HepG2 (cell line): ENCODE data around the gene U2AF1L4. TPM values are rescaled to one million over a fixed set of nuclear protein-coding genes. Genes with fewer than 3 reads are reported as not detected.

Source experiments
- CHD4 ChIP-seq: fragments of 200-600 bp; sonication (generic); IDR thresholded peaks from 2 replicates; pipeline ENCODE4 v1.7.0; 2017; ENCODE audit warnings: mild to moderate bottlenecking, low read length, borderline replicate concordance
- CSRNP2 ChIP-seq: sonication (generic); formaldehyde crosslinking; conservative IDR thresholded peaks from 2 replicates; pipeline ENCODE4 v1.8.0; 2022; ENCODE audit warnings: low read depth, missing genetic modification reagents
- GPN1 ChIP-seq: sonication (generic); formaldehyde crosslinking; IDR thresholded peaks from 2 replicates; pipeline ENCODE4 v1.5.1; 2020; ENCODE audit warnings: missing genetic modification reagents, borderline replicate concordance
- KLF6 ChIP-seq: IDR thresholded peaks from 2 replicates; pipeline ENCODE4 v1.8.0; 2016; ENCODE audit warnings: missing biosample characterization, missing genetic modification reagents
- MAF1 ChIP-seq: sonication (generic); formaldehyde crosslinking; IDR thresholded peaks from 2 replicates; pipeline ENCODE4 v1.5.0; 2020; ENCODE audit warnings: missing genetic modification reagents, borderline replicate concordance
- MIER3 ChIP-seq: IDR thresholded peaks from 2 replicates; pipeline ENCODE4 v1.6.1; 2016; ENCODE audit warnings: missing compliant biosample characterization, borderline replicate concordance
- MXD4 ChIP-seq: IDR thresholded peaks from 2 replicates; pipeline ENCODE4 v1.6.1; 2016; ENCODE audit warnings: mild to moderate bottlenecking, missing biosample characterization, missing genetic modification reagents
- NONO ChIP-seq, 2 experiments: fragments of 450-650 bp in 1 of 2; sonication (generic) in 1 of 2; formaldehyde crosslinking in 1 of 2; IDR thresholded peaks in 1 of 2; conservative IDR thresholded peaks in 1 of 2; 2 replicates each; pipeline versions ENCODE4 v1.6.1 to v1.8.0; 2017 to 2022; ENCODE audit warnings: mild to moderate bottlenecking in 1 of 2, missing genetic modification reagents in 1 of 2, moderate library complexity in 1 of 2
- NR2F6 ChIP-seq, 2 experiments: IDR thresholded peaks; 2 replicates each; pipeline ENCODE4 v1.6.1; 2016; ENCODE audit warnings: antibody characterized with exemption in 1 of 2, mild to moderate bottlenecking in 1 of 2
- RARG ChIP-seq: sonication (generic); formaldehyde crosslinking; IDR thresholded peaks from 2 replicates; pipeline ENCODE4 v1.4.0; 2020; ENCODE audit warnings: low read depth, mild to moderate bottlenecking, missing genetic modification reagents
- SMYD3 ChIP-seq: sonication (generic); formaldehyde crosslinking; IDR thresholded peaks from 2 replicates; pipeline ENCODE4 v1.8.1; 2023; ENCODE audit warnings: mild to moderate bottlenecking, missing genetic modification reagents
- SPEN ChIP-seq: sonication (generic); formaldehyde crosslinking; IDR thresholded peaks from 2 replicates; pipeline ENCODE4 v1.5.1; 2020; ENCODE audit warnings: low read depth, mild to moderate bottlenecking, missing genetic modification reagents
- SRY ChIP-seq: sonication (generic); formaldehyde crosslinking; IDR thresholded peaks from 2 replicates; pipeline ENCODE4 v1.8.0; 2022; ENCODE audit warnings: mild to moderate bottlenecking, missing genetic modification reagents
- TEAD2 ChIP-seq: sonication (generic); formaldehyde crosslinking; IDR thresholded peaks from 2 replicates; pipeline ENCODE4 v1.9.0; 2021; ENCODE audit warnings: missing genetic modification reagents
- TRIM24 ChIP-seq: sonication (generic); formaldehyde crosslinking; IDR thresholded peaks from 2 replicates; pipeline ENCODE4 v1.8.0; 2022; ENCODE audit warnings: mild to moderate bottlenecking, missing genetic modification reagents
- ZNF18 ChIP-seq: sonication (generic); formaldehyde crosslinking; IDR thresholded peaks from 2 replicates; pipeline ENCODE4 v1.8.0; 2022; ENCODE audit warnings: mild to moderate bottlenecking, missing genetic modification reagents; ENCODE audit not compliant: insufficient replicate concordance
- ZNF180 ChIP-seq: sonication (generic); formaldehyde crosslinking; IDR thresholded peaks from 2 replicates; pipeline ENCODE4 v1.4.0; 2020; ENCODE audit warnings: low read depth, missing genetic modification reagents, borderline replicate concordance
- ZNF24 ChIP-seq: fragments of 450-650 bp; IDR thresholded peaks from 2 replicates; pipeline ENCODE4 v1.6.1; 2017; ENCODE audit warnings: antibody characterized with exemption, mild to moderate bottlenecking
- ZNF367 ChIP-seq: sonication (generic); formaldehyde crosslinking; IDR thresholded peaks from 2 replicates; pipeline ENCODE4 v1.4.0; 2020; ENCODE audit warnings: missing genetic modification reagents, borderline replicate concordance
- ZNF841 ChIP-seq: sonication (generic); formaldehyde crosslinking; IDR thresholded peaks from 2 replicates; pipeline ENCODE4 v1.8.1; 2023; ENCODE audit warnings: missing genetic modification reagents, borderline replicate concordance
- polyA plus RNA-seq, 8 experiments: library from polyadenylated mRNA; depleted of rRNA in 3 of 8; stranded (reverse) in 7 of 8; unstranded in 1 of 8; fragments of >200 nt; fragmentation: Illumina TruSeq in 4 of 8; extraction: Trizol in 4 of 8; gene quantifications; 2 replicates each; pipeline versions ENCODE4 v1.2.1 to v1.2.3, GENCODE V29; 2011 to 2016; ENCODE audit warnings: low read depth in 4 of 8, missing spikeins in 1 of 8, mixed read lengths in 1 of 8; ENCODE audit not compliant: insufficient read depth in 1 of 8
- total RNA-seq, 5 experiments: library from RNA; depleted of rRNA; stranded (reverse); fragments of >200 nt; fragmentation: Illumina TruSeq; extraction: Trizol; gene quantifications; 2 replicates each; pipeline ENCODE4 v1.2.3, GENCODE V29; 2016; ENCODE audit warnings: low read depth in 1 of 5
- TF ChIP-seq, protein P1 (sequence below): sonication (generic); formaldehyde crosslinking; IDR thresholded peaks from 2 replicates; pipeline ENCODE4 v1.4.0; 2020; ENCODE audit warnings: missing genetic modification reagents
- TF ChIP-seq, protein P2 (sequence below): sonication (generic); formaldehyde crosslinking; IDR thresholded peaks from 2 replicates; pipeline ENCODE4 v1.4.0; 2020; ENCODE audit warnings: missing genetic modification reagents

U2AF1L4 gene
- total and polyA plus RNA-seq, 2 of the 13 experiments (the other 11 are each of a cell fraction or from before 2014, with no cell fraction given), result 7.9 to 15.4 TPM

DNA sequence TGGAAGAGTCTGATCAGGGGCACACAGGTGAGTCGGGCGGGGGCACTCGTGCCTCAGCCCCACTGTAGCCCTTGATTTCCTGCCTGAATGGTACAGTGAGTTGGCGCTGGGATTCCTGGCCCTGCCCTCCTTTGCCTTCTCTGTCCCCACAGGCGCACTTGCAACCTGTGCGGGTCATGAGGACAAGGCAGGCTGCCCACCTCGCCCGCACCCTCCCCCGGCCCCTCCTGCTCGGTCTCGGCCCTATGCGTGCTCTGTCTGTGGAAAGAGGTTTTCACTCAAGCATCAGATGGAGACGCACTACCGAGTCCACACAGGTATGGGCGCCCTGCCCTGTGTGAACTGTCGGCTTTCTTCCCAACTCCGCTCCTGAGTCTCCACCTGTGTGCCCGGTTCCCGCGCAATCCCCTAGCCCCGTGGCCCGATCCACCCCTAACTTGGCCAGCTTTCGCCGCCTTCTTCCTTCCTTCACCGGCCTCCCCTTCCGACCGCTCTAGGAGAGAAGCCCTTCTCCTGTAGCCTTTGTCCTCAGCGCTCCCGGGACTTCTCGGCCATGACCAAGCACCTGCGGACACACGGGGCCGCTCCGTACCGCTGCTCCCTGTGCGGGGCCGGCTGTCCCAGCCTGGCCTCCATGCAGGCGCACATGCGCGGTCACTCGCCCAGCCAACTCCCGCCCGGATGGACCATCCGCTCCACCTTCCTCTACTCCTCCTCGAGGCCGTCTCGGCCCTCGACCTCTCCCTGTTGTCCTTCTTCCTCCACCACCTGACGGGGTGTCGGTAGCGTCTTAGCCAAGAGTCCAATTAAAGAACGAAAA lies 29.0 kb downstream of the U2AF1L4 start (continued):
- TF ChIP-seq, protein P1, sequence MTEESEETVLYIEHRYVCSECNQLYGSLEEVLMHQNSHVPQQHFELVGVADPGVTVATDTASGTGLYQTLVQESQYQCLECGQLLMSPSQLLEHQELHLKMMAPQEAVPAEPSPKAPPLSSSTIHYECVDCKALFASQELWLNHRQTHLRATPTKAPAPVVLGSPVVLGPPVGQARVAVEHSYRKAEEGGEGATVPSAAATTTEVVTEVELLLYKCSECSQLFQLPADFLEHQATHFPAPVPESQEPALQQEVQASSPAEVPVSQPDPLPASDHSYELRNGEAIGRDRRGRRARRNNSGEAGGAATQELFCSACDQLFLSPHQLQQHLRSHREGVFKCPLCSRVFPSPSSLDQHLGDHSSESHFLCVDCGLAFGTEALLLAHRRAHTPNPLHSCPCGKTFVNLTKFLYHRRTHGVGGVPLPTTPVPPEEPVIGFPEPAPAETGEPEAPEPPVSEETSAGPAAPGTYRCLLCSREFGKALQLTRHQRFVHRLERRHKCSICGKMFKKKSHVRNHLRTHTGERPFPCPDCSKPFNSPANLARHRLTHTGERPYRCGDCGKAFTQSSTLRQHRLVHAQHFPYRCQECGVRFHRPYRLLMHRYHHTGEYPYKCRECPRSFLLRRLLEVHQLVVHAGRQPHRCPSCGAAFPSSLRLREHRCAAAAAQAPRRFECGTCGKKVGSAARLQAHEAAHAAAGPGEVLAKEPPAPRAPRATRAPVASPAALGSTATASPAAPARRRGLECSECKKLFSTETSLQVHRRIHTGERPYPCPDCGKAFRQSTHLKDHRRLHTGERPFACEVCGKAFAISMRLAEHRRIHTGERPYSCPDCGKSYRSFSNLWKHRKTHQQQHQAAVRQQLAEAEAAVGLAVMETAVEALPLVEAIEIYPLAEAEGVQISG (CRISPR knock-in tag), result no peak; the same call in 1 of the 2 replicates
- no peak for TF ChIP-seq NONO (IDR thresholded peaks at IDR 0.05)
- peak; percentile 80 for TF ChIP-seq NONO (CRISPR knock-in tag; conservative IDR thresholded peaks at IDR 0.05)
- no peak for TF ChIP-seq KLF6 (CRISPR knock-in tag)
- no peak for TF ChIP-seq SMYD3 (CRISPR knock-in tag)
- TF ChIP-seq SRY (CRISPR knock-in tag), result peak; percentile 65; the same call in 1 of the 2 replicates
- no peak for TF ChIP-seq SPEN
- TF ChIP-seq MIER3 (CRISPR knock-in tag), result peak; percentile 39; the same call in 1 of the 2 replicates
- no peak for TF ChIP-seq MAF1
- no peak for TF ChIP-seq MXD4
- TF ChIP-seq GPN1 (CRISPR knock-in tag), result peak; percentile 57; the same call in 1 of the 2 replicates
- no peak for TF ChIP-seq ZNF841 (CRISPR knock-in tag)
- TF ChIP-seq ZNF180 (CRISPR knock-in tag), result no peak
- no peak for TF ChIP-seq TRIM24 (CRISPR knock-in tag)
- TF ChIP-seq TEAD2 (CRISPR knock-in tag), result 0 out of 2 replicates have a peak, but pooled peaks have one; percentile 5
- no peak for TF ChIP-seq CHD4
- TF ChIP-seq ZNF18, result no peak
- TF ChIP-seq, protein P2, sequence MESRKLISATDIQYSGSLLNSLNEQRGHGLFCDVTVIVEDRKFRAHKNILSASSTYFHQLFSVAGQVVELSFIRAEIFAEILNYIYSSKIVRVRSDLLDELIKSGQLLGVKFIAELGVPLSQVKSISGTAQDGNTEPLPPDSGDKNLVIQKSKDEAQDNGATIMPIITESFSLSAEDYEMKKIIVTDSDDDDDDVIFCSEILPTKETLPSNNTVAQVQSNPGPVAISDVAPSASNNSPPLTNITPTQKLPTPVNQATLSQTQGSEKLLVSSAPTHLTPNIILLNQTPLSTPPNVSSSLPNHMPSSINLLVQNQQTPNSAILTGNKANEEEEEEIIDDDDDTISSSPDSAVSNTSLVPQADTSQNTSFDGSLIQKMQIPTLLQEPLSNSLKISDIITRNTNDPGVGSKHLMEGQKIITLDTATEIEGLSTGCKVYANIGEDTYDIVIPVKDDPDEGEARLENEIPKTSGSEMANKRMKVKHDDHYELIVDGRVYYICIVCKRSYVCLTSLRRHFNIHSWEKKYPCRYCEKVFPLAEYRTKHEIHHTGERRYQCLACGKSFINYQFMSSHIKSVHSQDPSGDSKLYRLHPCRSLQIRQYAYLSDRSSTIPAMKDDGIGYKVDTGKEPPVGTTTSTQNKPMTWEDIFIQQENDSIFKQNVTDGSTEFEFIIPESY (CRISPR knock-in tag), result no peak
- no peak for TF ChIP-seq NR2F6 (IDR thresholded peaks at IDR 0.05)
- no peak for TF ChIP-seq NR2F6 (CRISPR knock-in tag; IDR thresholded peaks at IDR 0.05)
- no peak for TF ChIP-seq RARG
- no peak for TF ChIP-seq ZNF24
- no peak for TF ChIP-seq ZNF367 (CRISPR knock-in tag)
- TF ChIP-seq CSRNP2 (CRISPR knock-in tag), result no peak
